DND-41 (cell line): Measurements from ENCODE around the gene GJA8.
"Not testable (repeated sequence)": the region's sequence is repeated elsewhere in the genome, so short reads cannot be mapped to it uniquely, and the experiment has no call there.

Source experiments
- ATAC-seq: fragments of 200-7000 bp; cut with Tn5 transposase; 3 replicates; pipeline ENCODE4 v1.9.1; 2021; ENCODE audit warnings: low read depth; ENCODE audit not compliant: insufficient read depth
- DNase-seq: peaks from one replicate; pipeline ENCODE4 v3.0.0-alpha.2; 2020
- H2AFZ ChIP-seq: 2 replicates; pipeline ENCODE4 v1.6.0; 2012; ENCODE audit warnings: low read depth, low read length
- H3K27ac ChIP-seq: 2 replicates; pipeline ENCODE4 v1.5.1; 2012; ENCODE audit warnings: low read length, inconsistent platforms
- H3K27me3 ChIP-seq: fragments of 200-600 bp; sonication (generic); 2 replicates; pipeline ENCODE4 v1.6.0; 2012; ENCODE audit warnings: low read length, mild to moderate bottlenecking, inconsistent platforms; ENCODE audit not compliant: insufficient read depth, poor library complexity
- H3K36me3 ChIP-seq: 2 replicates; pipeline ENCODE4 v1.5.1; 2012; ENCODE audit warnings: low read length, inconsistent platforms; ENCODE audit not compliant: insufficient read depth
- H3K4me1 ChIP-seq: 2 replicates; pipeline ENCODE4 v1.5.1; 2012; ENCODE audit warnings: mild to moderate bottlenecking, low read length; ENCODE audit not compliant: insufficient read depth
- H3K4me2 ChIP-seq: 2 replicates; pipeline ENCODE4 v1.6.0; 2012; ENCODE audit warnings: mild to moderate bottlenecking, moderate library complexity, low read length, inconsistent platforms; ENCODE audit not compliant: insufficient read depth
- H3K4me3 ChIP-seq, 2 experiments: fragments of 200-600 bp in 1 of 2; shearing (Covaris generic) in 1 of 2; 2 replicates each; pipeline ENCODE4 v1.5.1; 2012 to 2016; ENCODE audit warnings: inconsistent platforms in 2 of 2, low read length in 2 of 2, mild to moderate bottlenecking in 2 of 2, low read depth in 1 of 2, moderate library complexity in 1 of 2
- H3K79me2 ChIP-seq: 2 replicates; pipeline ENCODE4 v1.6.0; 2012; ENCODE audit warnings: low read length, inconsistent platforms; ENCODE audit not compliant: insufficient read depth
- H3K9ac ChIP-seq: 2 replicates; pipeline ENCODE4 v1.6.0; 2012; ENCODE audit warnings: low read depth, mild to moderate bottlenecking, inconsistent platforms, low read length, moderate library complexity
- H3K9me3 ChIP-seq: 2 replicates; pipeline ENCODE4 v1.5.1; 2012; ENCODE audit warnings: low read length, moderate library complexity, mild to moderate bottlenecking, inconsistent platforms; ENCODE audit not compliant: insufficient read depth, severe bottlenecking
- H4K20me1 ChIP-seq: 2 replicates; pipeline ENCODE4 v1.6.0; 2012; ENCODE audit warnings: low read length; ENCODE audit not compliant: insufficient read depth

The GJA8 gene

GRCh38 chr1:147931137-147931536, 28.5 kb downstream of the GJA8 start:
- H3K4me3 ChIP-seq, DNase-seq, H4K20me1 ChIP-seq, H3K4me2 ChIP-seq, H3K27ac ChIP-seq, H3K36me3 ChIP-seq, H3K9ac ChIP-seq, H2AFZ ChIP-seq, H3K27me3 ChIP-seq, ATAC-seq, H3K9me3 ChIP-seq: not testable (repeated sequence)
- H3K79me2 ChIP-seq = peaks cover 16% of the 10 kb centered on the region
- peaks cover 15% of the 10 kb centered on the region; the same call in 1 of the 2 replicates for H3K4me1 ChIP-seq

- not testable (repeated sequence) for H3K4me1 ChIP-seq, H3K27me3 ChIP-seq, H3K36me3 ChIP-seq, H3K9me3 ChIP-seq, ATAC-seq, H2AFZ ChIP-seq, H4K20me1 ChIP-seq, H3K9ac ChIP-seq, H3K27ac ChIP-seq, DNase-seq, H3K4me3 ChIP-seq, H3K79me2 ChIP-seq, H3K4me2 ChIP-seq
These were observed 32.7 kb downstream of the GJA8 start for GRCh38 chr1:147935296-147935695.

- not testable (repeated sequence) for H2AFZ ChIP-seq, DNase-seq, H3K79me2 ChIP-seq, H3K36me3 ChIP-seq, H3K4me3 ChIP-seq, H3K4me2 ChIP-seq, H3K27ac ChIP-seq, H3K9me3 ChIP-seq, H3K4me1 ChIP-seq, ATAC-seq, H4K20me1 ChIP-seq, H3K9ac ChIP-seq, H3K27me3 ChIP-seq
These were observed 37.9 kb downstream of the GJA8 start for GRCh38 chr1:147940456-147940855.

GRCh38 chr1:147942563-147942962, 40.0 kb downstream of the GJA8 start:
- not testable (repeated sequence) for H2AFZ ChIP-seq, H3K4me1 ChIP-seq, H4K20me1 ChIP-seq, DNase-seq, H3K27ac ChIP-seq, H3K36me3 ChIP-seq, H3K4me3 ChIP-seq, H3K9ac ChIP-seq, H3K9me3 ChIP-seq, H3K79me2 ChIP-seq, ATAC-seq, H3K27me3 ChIP-seq, H3K4me2 ChIP-seq

- not testable (repeated sequence) for H3K9me3 ChIP-seq, H3K36me3 ChIP-seq, H3K4me1 ChIP-seq, H3K79me2 ChIP-seq, H3K4me2 ChIP-seq, H3K4me3 ChIP-seq, ATAC-seq, H3K9ac ChIP-seq, H3K27me3 ChIP-seq, H2AFZ ChIP-seq, DNase-seq, H3K27ac ChIP-seq, H4K20me1 ChIP-seq
These were observed 46.9 kb downstream of the GJA8 start for GRCh38 chr1:147949517-147949916.
